ENCODE measurements around the gene PATJ.

PATJ gene

GRCh38 chr1:61993331-61993961, 251.2 kb downstream of the PATJ start:
- no peak for DNase-seq (ENCODE audit: low read depth)

GRCh38 chr1:61995641-61996040, 253.4 kb downstream of the PATJ start:
- DNase-seq (ENCODE audit: low read depth): no peak

GRCh38 chr1:61997123-61997522, 254.8 kb downstream of the PATJ start:
- DNase-seq (ENCODE audit: low read depth): no peak

- DNase-seq (ENCODE audit: low read depth): no peak
Measured at GRCh38 chr1:62003777-62004176, 261.5 kb downstream of the PATJ start.

- DNase-seq (ENCODE audit: low read depth): no peak
Measured at GRCh38 chr1:62006690-62007089, 264.4 kb downstream of the PATJ start.

GRCh38 chr1:62011006-62011405, 268.7 kb downstream of the PATJ start:
- DNase-seq (ENCODE audit: low read depth): no peak

GRCh38 chr1:62012095-62012494, 269.8 kb downstream of the PATJ start:
- no peak for DNase-seq (ENCODE audit: low read depth)

GRCh38 chr1:62012836-62013235, 270.6 kb downstream of the PATJ start:
- no peak for DNase-seq (ENCODE audit: low read depth)

GRCh38 chr1:62013264-62013663, 271.0 kb downstream of the PATJ start:
- DNase-seq (ENCODE audit: low read depth): no peak

GRCh38 chr1:62022382-62022983, 280.2 kb downstream of the PATJ start:
- DNase-seq (ENCODE audit: low read depth): no peak

GRCh38 chr1:62024690-62025089, 282.4 kb downstream of the PATJ start:
- no peak for DNase-seq (ENCODE audit: low read depth)

GRCh38 chr1:62025154-62025553, 282.9 kb downstream of the PATJ start:
- no peak for DNase-seq (ENCODE audit: low read depth)

GRCh38 chr1:62025892-62026291, 283.6 kb downstream of the PATJ start:
- DNase-seq (ENCODE audit: low read depth): no peak

- DNase-seq (ENCODE audit: low read depth): no peak
Measured at GRCh38 chr1:62029704-62030103, 287.4 kb downstream of the PATJ start.

GRCh38 chr1:62034790-62035189, 292.5 kb downstream of the PATJ start:
- no peak for DNase-seq (ENCODE audit: low read depth)

GRCh38 chr1:62037274-62037673, 295.0 kb downstream of the PATJ start:
- no peak for DNase-seq (ENCODE audit: low read depth)

GRCh38 chr1:62038594-62039284, 296.5 kb downstream of the PATJ start:
- DNase-seq (ENCODE audit: low read depth): no peak

GRCh38 chr1:62040450-62040849, 298.2 kb downstream of the PATJ start:
- no peak for DNase-seq (ENCODE audit: low read depth)

GRCh38 chr1:62040973-62041372, 298.7 kb downstream of the PATJ start:
- DNase-seq (ENCODE audit: low read depth): no peak

- no peak for DNase-seq (ENCODE audit: low read depth)
Measured at GRCh38 chr1:62043154-62043553, 300.9 kb downstream of the PATJ start.

- no peak for DNase-seq (ENCODE audit: low read depth)
Measured at GRCh38 chr1:62045574-62045973, 303.3 kb downstream of the PATJ start.

- no peak for DNase-seq (ENCODE audit: low read depth)
Measured at GRCh38 chr1:62046927-62047326, 304.6 kb downstream of the PATJ start.

GRCh38 chr1:62050165-62050564, 307.9 kb downstream of the PATJ start:
- DNase-seq (ENCODE audit: low read depth): no peak

GRCh38 chr1:62052946-62053345, 310.7 kb downstream of the PATJ start:
- no peak for DNase-seq (ENCODE audit: low read depth)
